ENCODE results near the gene MYEOV.

Gene MYEOV

DNA sequence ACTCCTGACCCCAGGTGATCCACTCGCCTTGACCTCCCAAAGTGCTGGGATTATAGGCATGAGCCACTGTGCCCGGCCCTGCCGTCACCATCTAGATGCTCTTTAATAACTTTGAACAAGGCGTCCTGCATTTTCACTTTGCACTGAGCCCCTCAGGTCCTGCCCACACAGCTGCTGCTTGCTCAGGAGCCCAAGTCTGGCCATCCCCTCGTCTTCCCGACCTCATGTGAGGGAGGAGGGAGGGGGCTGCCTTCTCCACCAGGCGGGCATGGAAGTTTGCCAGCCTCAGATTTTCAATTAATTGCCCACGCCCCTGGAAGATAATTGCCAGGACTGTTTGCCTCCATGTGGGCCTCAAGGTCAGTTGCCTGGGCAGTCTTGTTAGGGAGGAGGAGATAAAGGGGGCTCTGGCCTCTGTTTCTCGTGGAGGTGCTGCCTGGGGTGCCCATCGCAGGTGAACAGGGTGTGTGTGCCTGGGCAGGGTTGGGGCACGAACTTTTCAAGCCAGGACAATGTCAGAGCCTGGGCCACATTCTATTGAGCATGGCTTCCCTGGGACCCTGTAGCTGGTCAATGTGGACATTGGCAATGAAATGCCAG, 27.9 kb upstream of the MYEOV start:
- no peak for DNase-seq

DNA sequence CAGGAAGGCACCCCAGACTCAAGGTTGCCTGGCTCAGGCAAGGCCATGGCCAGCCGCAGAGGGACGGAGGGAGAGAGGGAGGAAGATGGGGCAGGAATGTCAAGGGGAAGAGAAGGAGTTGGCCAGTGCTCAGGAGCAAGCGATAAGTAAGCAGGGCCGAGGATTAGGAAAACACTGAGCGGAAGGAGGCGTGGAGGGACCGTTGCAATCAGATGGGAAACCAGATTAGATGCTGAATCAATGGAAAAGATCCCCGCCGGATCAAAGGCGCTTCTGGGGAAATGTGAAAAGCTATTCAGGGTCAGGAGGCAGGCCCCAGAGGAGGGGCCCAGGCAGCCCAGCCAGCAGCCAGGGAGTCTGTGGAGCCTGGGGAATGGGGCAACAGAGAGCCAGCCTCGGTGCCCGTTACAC, 26.6 kb upstream of the MYEOV start:
- DNase-seq: no peak

DNA sequence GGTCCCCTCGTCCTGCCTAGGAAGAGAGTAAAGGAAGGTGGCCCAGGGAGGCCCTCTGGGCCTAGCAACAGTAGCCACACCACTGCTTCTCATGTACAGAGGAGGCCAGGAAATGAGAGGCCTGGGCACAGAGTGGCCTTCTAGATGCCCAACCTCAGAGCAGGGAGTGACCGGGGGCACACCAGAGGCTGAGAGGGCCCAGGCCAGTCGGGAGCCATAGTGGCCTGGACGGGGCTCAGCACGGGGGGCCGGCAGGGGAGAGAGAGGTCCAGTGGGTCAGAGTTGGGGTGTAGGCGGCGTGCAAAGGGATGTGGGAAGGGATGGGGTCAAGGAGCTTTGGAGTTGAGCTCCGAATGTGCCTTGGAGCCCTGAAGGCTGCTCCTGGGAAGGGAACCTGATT, 25.0 kb upstream of the MYEOV start:
- DNase-seq: no peak

DNA sequence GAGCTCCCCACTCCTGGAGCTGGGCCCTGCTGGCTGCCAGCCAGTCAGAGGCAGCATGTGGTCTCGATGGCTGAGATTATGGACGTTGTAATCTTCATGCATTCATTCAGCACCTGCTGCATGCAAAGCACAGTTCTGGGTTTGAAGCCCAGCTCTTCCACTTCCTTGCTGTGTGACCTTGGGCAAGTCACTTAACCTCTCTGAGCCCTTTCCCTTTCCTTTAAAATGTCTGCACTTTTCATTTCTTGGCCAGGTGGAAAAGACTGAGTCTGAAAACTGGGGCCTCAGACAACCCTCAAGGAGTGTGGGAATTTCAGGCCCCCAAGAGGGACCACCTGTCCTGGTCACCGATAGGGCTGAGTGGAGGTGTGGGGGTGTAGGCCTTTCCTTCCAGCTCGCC, 24.6 kb upstream of the MYEOV start:
- no peak for DNase-seq

DNA sequence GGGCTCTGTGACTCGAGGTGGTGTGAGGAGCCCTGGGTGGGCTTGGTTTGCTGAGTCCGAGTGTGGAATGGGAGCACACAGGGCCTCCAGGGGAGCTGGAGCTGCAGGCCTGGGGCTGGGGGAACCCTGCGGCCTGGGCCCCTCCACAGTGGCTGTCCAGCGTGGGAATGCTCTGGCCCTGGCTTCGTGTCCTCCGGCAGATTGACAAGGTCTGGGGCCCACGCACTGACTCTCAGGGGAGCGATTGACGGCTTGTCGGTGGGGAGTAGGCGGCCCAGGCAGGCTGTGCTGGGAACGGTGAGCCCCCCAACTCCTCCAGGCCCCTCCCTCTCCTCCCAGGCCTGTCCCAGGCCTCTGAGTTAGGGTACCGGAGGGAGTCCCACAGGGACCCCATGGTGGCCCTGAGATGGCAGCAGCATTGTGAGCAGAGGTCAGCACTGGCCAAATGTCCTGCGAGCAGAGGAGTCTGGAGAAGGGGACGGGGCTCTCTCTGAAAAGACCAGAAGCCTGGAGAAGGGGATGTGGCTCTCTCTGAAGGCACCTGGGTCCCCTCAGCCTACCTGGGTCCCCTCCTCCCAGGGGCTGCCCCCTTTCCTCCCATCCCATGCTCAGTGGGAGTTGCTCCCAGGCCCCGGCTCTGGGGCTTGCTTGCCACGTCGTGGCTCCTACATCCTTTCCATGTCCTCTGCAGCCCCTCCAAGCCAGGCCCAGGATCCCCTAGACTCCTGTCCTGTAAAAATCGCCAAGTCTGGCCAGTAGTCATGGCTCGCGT, 23.8 kb upstream of the MYEOV start:
- DNase-seq: no peak

DNA sequence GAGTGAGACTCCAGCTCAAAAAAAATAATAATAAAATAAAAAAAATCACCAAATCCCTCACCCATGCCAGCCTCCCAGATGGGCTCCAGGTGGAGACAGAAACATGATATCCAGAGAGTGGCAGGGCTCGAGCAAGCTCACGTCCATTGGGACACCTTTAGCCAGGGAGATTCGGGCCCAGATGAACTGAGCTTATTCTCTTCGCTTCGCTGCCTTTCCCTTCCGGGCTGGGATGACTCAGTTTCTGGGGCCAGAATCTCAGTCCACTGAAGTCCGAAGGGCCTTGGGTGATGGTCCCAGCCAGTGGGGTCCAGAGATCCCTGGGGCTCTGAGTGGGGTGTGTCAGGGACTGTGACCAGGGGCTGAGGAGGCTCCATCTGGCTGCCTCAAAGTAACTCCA, 23.0 kb upstream of the MYEOV start:
- DNase-seq: no peak

DNA sequence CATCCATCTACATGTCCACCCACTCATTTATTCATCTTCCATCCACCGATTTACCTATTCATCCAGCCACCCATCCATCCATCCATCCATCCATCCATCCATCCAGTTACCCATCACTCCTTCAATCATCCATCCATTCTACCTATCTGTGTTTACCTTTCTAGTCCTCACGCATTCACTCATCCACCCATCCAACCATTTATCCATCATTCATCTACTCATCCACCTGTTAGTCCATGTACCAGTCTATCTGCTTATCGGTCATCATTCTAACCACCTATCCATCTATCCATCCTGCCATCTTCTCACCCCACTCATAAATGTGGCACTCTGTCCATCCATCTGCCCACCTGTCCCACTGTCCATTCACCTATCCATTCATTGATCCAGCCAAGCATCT, 21.9 kb upstream of the MYEOV start:
- no peak for DNase-seq

DNA sequence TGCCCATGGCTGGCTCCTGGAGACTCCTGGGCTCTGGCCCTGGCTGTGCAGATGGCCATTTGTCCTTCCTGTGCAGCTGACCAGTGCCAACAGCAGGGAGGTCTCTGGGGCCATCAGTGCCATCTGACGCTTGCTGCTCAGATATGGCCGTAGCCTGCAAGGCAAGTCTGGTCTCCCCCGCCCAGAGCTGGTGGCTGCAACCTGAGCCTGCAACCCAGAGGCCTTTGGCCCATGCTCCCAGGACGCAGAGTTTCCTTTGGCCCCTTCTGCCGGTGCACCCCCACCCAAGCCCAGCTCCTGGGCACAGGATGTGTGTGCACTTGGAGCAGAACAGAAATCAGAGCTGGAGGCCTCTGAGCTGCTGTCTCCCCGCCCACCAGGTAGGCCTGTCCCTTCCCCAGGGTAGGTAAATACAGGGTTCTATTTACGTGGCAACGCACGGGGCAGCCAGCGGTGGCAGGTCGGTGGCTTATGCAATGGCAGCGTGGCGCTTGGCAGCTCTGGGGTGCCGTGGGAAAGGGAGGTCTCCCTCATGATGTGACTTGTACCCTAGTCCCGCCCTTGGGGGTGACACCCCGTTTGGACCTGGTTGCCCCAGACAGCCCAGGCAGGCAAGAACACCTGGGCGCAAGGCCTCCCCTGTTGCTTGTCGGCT, 21.0 kb upstream of the MYEOV start:
- DNase-seq: no peak

DNA sequence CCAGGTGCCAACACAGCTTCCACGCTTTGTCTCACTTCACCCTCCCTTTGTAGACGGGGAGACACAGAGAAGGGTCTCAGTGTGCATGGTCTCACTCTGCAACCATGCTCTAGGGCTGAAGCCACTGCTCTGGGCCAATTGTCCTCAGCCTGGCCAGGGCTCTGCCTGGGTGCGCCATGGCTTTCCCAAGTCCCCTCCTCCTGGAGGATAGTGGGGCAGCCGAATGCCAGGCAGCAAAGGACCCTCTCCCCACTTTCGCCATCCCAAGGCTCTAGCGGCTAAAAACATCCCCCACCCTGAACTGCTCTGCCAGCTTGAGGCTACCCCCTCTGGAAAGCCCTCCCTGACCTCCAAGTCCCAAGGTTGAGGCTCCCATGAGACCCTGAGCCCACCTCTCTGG, 20.4 kb upstream of the MYEOV start:
- no peak for DNase-seq

DNA sequence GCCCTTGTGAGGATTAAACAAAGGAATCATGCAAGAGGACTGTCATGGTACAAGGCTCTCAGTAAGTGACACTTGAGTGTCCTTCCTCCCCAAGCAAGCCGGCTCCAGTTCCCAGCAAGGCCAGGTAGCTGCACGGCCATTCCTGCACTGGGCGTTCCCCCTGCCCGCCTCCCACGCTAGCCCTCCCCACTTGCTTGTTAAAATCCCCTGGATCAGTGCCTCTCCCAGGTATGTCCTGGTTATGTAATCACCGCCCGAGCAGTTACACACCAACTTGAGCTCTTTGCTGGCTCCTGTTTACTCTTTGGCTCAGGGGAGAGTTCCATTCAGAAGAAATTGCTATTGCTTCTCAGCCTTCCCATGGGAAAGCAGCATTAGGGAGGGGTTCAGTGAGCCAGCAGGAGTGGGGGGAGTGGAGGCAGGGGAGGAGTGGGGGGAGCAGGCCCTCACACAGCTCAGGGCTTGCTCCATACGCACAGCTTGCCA, 19.4 kb upstream of the MYEOV start:
- DNase-seq: no peak

DNA sequence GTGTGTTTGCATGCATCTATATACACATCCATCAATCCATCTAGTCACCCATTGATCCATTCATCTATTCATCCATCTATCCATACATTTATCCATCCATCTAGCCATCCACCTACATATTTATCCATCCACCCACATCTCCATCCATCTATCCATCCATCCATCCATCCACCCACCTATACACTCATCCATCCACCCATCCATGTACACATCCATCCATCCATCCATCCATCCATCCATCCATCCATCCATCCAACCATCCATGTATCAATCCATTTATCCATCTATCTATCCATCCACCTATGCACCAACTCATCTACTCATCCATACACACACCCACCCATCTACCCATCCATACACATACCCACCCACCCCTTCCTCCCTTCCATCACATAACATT, 18.8 kb upstream of the MYEOV start:
- DNase-seq: no peak

DNA sequence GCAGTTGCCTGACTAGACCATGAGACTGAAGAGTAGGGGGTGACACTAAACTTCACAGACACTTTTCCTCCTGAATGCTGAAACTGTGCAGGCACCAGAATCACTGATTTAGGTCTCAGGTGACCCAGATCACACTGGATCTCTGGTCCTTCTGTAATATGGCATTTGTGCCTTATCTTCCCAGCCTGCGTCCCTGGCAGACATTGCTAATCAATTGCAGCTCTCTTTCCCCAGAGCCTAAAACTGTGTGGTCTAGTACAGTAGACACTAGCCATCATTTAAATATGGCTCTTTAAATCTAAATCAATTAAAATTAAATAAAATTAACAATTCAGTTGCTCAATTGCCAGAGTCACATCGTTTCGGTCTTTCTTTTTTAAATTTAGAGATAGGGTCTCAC, 17.8 kb upstream of the MYEOV start:
- DNase-seq: no peak

DNA sequence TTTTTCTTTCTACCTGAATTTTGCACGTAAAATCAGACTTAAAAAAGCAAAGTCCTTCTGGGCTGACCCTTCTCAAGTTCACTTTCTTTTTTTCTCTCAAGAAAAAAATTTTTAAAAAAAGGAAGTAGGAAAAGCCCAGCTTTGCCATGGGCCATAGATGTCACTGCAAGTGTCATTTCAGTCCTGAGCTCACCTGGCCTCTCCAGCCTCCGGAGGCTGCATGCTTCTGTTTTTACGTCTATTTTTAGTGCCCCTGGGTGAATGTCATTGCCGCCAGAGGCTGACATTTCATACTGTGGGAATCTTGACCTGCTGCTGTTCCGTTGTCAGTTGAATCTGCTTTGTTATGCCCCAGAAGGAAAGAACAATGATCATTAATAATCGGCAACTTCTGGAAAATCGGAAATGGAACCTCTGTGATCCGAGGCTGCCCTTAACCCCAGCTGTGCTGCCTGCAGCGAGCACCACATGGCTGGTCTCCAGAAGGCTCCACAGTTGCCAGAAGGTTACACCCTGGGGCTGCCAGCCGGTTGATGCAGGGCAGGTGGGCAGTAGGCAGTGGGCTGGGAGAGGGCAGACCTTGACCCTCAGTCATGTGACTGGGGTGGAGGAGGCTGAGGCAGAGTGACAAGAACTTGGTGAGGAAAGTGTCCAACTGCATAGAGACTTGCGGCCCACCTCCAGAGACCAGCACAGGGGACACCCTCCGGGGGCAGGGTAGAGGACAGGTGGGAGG, 16.7 kb upstream of the MYEOV start:
- DNase-seq: no peak

DNA sequence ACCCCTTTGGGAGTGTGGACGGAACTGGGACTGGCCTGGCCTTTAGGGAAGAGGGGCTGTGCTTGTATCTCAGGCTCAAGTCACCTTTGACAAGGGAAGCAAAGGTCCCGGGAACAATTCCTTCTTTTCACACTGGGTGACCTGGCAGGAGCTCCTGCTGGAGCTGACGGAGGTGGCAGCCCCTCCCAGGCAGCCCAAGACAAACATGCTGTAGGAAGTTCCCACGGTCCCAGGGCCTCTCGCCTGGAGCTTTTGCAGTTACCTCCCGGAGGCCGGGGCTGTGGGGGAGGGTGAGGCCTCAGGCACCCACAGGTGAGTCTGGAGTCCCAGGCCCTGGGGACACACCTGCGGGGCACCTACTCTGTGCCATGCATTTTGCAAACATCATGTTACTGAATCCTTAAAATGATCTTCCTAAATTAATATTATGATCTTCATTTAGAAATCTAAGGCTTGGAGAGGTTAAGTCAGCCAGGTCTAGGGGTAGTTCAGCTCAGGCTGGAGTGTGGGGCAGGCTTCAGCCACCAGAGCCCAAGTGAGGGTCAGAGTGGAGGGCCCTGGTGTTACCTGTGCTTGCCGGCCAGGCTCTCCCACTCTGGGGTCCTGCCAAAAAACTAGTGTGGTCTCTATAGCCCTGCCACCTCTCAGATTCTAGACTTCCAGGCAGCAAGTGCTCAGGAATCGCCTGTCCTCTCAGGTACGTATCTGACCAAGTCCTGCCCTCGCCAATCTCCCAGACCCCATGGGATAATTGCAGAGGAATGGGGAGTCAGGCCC, 15.7 kb upstream of the MYEOV start:
- DNase-seq: no peak

DNA sequence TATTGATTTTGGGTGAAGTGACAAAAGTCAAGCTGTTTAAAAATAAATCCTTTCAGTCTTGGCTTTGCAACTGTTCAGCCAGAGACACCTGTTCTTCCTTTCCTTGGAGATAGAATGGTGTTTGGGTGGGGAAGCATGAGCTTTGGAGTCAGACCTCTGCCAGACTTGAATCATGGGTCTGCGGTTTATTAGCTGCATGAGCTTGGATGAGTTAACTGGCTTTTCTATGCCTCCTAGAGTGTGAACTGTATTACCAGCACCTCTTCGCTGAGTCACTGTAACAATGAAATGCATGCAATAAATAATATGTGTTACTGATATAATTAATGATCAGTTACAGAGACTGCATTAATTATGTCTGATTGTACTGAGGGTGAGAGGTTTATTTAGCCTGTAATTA, 13.5 kb upstream of the MYEOV start:
- no peak for DNase-seq

DNA sequence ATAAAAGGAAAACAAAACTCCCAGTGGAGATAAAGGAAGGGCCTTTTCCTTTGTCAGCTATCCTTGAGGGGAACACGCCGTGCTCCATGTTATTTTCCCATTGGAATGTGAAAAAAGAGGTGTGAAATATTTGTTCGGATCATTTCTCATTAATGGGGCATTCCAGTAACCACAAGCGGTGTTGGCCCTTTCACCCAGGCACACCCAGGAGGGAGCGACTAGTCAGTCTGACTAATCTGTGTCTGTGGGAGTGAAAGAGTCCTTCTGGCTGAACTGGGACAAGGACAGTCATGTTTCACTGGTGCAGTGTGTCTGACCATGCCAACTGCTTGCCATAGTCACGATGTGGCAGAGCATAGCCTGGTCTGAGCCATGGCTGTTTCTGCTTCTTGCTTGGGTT, 13.0 kb upstream of the MYEOV start:
- no peak for DNase-seq

DNA sequence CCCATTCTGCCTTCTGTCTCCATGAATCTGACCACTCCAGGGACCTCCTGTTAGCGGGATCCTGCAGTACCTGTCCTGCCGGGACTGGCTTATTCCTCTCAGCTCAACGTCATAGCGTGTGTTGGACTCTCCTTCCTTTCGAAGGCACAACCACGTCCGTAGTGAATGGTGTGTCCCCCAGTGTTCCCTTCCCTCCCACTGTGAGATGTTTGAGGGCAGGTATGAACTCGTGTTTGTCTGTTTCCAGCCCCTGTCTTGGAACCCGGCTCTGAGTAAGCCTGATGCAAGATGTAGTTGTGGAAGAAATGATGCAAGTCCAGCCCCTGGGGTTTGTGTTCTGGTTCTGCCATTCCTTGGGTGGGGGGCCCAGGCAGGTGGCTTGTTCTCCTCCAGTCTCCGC, 10.5 kb upstream of the MYEOV start:
- no peak for DNase-seq

DNA sequence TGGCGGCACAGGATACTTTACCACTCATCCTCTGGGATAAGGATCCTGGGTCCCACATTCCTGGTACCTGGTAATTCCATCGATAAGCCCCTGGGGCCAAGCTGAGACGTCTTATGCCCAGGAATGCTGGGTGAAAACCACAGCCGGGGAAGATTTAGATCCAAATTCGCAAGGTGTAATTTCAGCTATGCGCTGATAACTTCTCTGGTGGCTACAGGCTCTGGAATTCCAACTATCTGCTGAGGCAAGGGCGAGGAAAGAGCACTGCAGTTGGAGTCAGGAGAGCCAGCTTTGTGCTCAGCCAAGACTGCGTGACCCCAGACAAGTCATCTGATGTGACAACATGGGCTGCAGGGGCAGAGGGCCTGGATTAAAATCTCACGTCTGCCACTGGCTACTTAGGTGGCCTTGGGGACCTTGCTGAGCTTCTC, 9.9 kb upstream of the MYEOV start:
- DNase-seq: no peak

DNA sequence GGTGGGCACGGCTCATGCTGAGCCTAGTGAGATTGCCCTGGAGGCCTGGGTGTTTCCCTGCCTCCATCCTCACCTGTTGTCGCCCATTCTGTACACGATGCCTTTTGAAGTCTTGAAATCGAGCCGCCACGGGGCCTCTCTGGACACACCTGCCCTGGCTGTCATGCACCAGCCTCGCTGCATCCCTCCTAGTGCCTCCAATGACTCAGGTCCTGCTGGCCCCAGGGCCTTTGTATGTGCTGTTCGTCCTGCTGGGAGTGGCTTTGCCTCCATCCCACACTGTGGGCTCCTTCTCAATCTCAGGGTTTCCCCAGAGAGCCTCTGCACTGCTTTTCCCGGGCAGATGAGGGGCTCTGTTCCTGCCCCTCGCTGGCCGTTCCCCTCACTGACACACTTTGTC, 8.9 kb upstream of the MYEOV start:
- no peak for DNase-seq

DNA sequence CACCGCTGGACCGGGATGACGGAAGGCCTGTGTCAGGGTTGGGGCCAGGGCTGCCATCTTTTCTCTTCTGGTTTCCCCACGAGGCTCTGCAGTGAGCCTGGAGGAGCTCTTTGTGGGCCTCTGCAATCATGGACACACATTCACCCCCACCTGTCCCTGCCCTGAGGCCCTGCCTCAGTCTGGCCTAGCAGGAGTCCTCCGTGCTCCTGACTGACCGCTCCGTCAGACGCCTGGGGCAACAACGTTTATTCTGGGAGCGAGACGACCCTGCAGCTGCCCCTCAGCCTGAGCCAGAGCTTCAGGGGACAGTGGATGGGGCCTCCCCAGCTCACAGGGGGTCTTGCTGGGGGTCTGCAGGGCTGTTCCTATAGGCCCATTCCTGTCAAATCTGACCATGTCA, 8.2 kb upstream of the MYEOV start:
- no peak for DNase-seq

DNA sequence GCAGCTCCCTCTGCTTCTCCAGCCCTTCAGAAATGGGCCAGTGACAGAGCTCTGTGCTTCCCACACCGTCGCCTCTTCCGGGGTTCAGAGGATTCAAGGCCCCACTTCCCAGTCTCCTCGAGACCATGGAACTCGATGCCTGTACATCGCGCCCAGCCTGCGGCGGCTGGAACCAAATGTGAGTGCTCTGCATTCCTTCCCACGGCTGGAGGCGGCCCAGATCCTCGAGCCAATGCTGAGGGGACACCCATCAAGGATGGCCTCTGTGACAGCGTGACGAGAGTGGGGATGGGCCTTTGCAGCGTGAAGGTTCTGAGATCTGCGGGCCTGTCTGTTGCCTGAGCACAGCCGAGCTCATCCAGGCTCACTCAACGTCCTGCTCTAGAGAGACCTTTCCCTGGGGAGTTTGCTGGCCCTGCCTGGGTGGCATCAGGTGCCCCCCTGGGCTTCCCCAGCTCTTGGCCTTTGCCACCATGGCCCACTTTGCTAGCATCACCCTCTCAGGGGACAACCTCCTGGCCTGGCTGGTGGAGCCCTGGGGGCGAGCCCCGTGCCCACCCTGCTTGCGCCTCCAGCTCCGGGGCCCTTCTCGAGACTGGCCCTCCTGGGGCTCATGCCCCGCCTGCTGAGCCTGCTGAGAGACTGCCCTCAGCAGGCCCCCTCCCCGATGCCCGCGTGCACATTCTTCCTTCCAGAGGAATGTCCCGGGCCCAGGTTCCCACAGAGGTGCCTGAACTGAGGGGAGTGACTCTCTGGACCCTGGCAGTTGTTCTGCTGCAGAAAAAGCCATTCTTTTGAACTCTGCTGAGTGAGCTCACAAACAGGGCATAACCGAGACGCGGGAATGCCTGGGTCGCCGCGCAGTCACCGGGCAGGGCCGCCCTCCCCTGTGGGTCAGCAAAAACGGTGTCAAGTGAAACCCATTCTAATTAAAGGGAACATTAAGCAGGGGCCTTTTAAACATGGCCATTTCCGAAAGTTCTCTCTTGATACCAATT, 7.3 kb upstream of the MYEOV start:
- DNase-seq: no peak
